ENCODE results near the gene NUP155.

The NUP155 gene

GRCh38 chr5:37247496-37247895 lies 123.4 kb downstream of the NUP155 start:
- H3K27me3 ChIP-seq (ENCODE audit: insufficient read depth, low read length) = no peaks in the 10 kb centered on the region
- H3K4me3 ChIP-seq (ENCODE audit: low read depth, low read length) = peak overlapping the region; percentile 97
- H3K27ac ChIP-seq (ENCODE audit: low read depth, low read length) = no peak overlapping the region
- H3K79me2 ChIP-seq (ENCODE audit: control insufficient read depth, insufficient read depth, low read length, unreplicated experiment) = peaks cover 30% of the 10 kb centered on the region
- H3K4me1 ChIP-seq (ENCODE audit: control insufficient read depth, insufficient read depth, low read length, unreplicated experiment) = peaks cover 20% of the 10 kb centered on the region
- no peak overlapping the region for H2AFZ ChIP-seq (ENCODE audit: low read length, unreplicated experiment)
- peaks cover 4% of the 10 kb centered on the region; the same call in 1 of the 2 replicates for H3K36me3 ChIP-seq (ENCODE audit: insufficient read depth, low read length)

- Histone ChIP-seq H3K4me3 (ENCODE audit: low read depth, low read length) (peak overlapping the region; percentile 97), H3K36me3 (ENCODE audit: insufficient read depth, low read length) (peaks cover 4% of the 10 kb centered on the region; the same call in 1 of the 2 replicates)
These were observed 123.9 kb downstream of the NUP155 start for GRCh38 chr5:37247036-37247435.

More at GRCh38 chr5:37247036-37247435, 123.9 kb downstream of the NUP155 start:
- no peaks in the 10 kb centered on the region for H3K27me3 ChIP-seq (ENCODE audit: insufficient read depth, low read length)
- no peak overlapping the region for H3K27ac ChIP-seq (ENCODE audit: low read depth, low read length)
- peaks cover 30% of the 10 kb centered on the region for H3K79me2 ChIP-seq (ENCODE audit: control insufficient read depth, insufficient read depth, low read length, unreplicated experiment)
- peaks cover 20% of the 10 kb centered on the region for H3K4me1 ChIP-seq (ENCODE audit: control insufficient read depth, insufficient read depth, low read length, unreplicated experiment)
- H2AFZ ChIP-seq (ENCODE audit: low read length, unreplicated experiment) = no peak overlapping the region
